ENCODE measurements around the gene SEMA3D.

The SEMA3D gene

GRCh38 chr7:84975586-84976185 lies 211.2 kb downstream of the SEMA3D start:
- DNase-seq (ENCODE audit: insufficient read length, low spot score) (no peak), FAIRE-seq (no peak)
- no peak for TF ChIP-seq POLR2A (IDR thresholded peaks at IDR 0.05; ENCODE audit: low read depth, low read length)

DNA sequence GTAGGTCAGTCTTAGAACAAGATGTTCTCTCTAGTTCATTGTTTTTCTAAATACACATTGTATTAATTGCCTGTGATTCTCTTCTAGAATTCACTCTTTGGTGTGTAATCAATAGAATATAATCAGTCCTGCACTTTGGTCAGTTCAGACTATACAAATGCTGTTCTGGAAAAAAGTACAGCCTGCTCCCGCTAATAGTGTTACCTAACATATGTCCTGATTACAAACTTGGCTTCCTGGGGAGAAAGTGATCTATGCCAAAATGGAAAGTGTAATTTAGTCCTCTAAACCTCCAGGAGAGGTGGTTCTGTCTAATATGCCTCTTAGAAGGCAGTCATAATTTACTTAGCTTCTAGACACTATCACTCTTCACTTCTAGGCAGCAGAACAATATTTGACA lies 215.5 kb downstream of the SEMA3D start:
- FAIRE-seq = peak; percentile 53
- TF ChIP-seq POLR2A (IDR thresholded peaks at IDR 0.05; ENCODE audit: low read depth, low read length) = no peak
- DNase-seq (ENCODE audit: insufficient read length, low spot score) = no peak

- no peak for FAIRE-seq
- no peak for TF ChIP-seq POLR2A (IDR thresholded peaks at IDR 0.05; ENCODE audit: low read depth, low read length)
- DNase-seq (ENCODE audit: insufficient read length, low spot score) = no peak
These were observed 216.2 kb downstream of the SEMA3D start for GRCh38 chr7:84970670-84971069.

DNA sequence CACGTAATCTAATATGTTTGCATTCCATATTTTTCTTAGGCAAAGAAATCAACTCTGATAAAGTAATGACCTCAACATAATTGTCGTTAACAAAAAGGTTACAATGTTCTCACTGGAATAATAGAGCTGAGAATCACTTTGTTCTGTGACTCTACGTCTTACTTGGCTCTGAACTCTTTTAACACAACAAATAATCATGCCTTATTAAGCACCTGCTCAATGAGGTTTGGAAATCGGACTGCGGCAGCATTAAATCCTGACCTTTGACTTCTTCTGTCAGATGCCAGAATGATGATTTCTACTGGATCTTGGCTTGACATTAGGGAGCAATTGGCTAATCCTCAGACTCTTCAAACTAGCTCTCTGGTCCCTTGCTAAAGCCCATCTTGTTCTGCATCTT lies 233.6 kb downstream of the SEMA3D start:
- FAIRE-seq = no peak

GRCh38 chr7:84950836-84951235 lies 236.0 kb downstream of the SEMA3D start:
- FAIRE-seq (peak; percentile 80), DNase-seq (ENCODE audit: insufficient read length, low spot score) (no peak)
- no peak for TF ChIP-seq POLR2A (IDR thresholded peaks at IDR 0.05; ENCODE audit: low read depth, low read length)

More for the DNA sequence above, 233.6 kb downstream of the SEMA3D start:
- no peak for DNase-seq (ENCODE audit: insufficient read length, low spot score)
- no peak for TF ChIP-seq POLR2A (IDR thresholded peaks at IDR 0.05; ENCODE audit: low read depth, low read length)

- no peak for DNase-seq (ENCODE audit: insufficient read length, low spot score)
- TF ChIP-seq POLR2A (IDR thresholded peaks at IDR 0.05; ENCODE audit: low read depth, low read length) = no peak
- no peak for FAIRE-seq
These were observed 237.4 kb downstream of the SEMA3D start for GRCh38 chr7:84949501-84949900.

DNA sequence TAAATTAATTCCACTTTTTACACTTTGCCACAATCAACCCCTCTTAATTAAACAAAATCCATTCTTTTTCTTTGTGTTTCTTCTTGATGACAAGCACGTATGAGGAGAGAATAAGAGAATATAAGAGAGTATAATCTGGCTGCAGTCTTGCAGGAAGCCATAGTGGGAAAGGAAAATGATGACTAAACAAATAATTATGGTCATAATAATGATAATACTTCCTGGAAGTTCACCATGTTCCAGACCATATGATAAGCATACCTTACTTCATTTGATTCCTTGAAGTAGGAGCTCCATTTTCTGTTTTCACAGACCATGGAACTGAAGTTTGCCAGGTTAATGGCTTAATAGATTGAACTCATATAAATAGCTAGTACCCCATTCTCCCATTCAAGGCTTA lies 237.8 kb downstream of the SEMA3D start:
- FAIRE-seq (no peak), DNase-seq (ENCODE audit: insufficient read length, low spot score) (no peak)
- TF ChIP-seq POLR2A (IDR thresholded peaks at IDR 0.05; ENCODE audit: low read depth, low read length) = no peak

GRCh38 chr7:84948634-84949033 lies 238.2 kb downstream of the SEMA3D start:
- no peak for DNase-seq (ENCODE audit: insufficient read length, low spot score)
- FAIRE-seq = no peak
- TF ChIP-seq POLR2A (IDR thresholded peaks at IDR 0.05; ENCODE audit: low read depth, low read length) = no peak

DNA sequence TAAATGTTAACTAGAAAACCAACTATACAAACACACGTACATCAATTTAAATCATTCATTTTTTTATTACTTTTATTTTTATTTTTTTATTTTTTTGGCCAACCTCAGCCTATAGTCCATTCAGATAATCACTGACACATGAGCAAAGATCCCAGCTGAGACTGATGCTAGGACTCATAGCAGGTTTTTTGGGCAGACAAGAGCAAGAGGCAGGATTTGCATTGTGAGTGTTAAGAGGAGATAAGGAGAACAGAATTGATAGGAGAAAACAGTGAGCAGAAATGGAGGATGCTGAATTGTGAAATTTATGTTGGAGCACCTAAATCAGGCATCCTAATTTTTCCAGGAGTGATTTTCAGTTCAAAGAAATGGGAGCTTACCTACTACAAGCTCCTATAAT lies 240.3 kb downstream of the SEMA3D start:
- TF ChIP-seq POLR2A (IDR thresholded peaks at IDR 0.05; ENCODE audit: low read depth, low read length) = no peak
- DNase-seq (ENCODE audit: insufficient read length, low spot score) (no peak), FAIRE-seq (no peak)

All from H54 (cell line).